Naive thymus-derived CD4-positive, alpha-beta T cell (primary cell): ENCODE data around the gene FOXO1. TPM values are rescaled to one million over a fixed set of nuclear protein-coding genes. Genes with fewer than 3 reads are reported as not detected.

Source experiments
- ATAC-seq: fragments of 150-1000 bp; cut with Tn5 transposase; 2 replicates; pipeline ENCODE4 v1.10.0; 2021; ENCODE audit warnings: mild to moderate bottlenecking, moderate library complexity
- CTCF ChIA-PET: fragments of 350-600 bp; sonication (Branson Sonifier 250); formaldehyde crosslinking; loops from one replicate; lab custom pipeline; 2021; ENCODE audit warnings: antibody characterized with exemption; lab: Charles Lee
- POLR2A ChIA-PET: fragments of 350-600 bp; sonication (Branson Sonifier 250); formaldehyde crosslinking; loops from one replicate; lab custom pipeline; 2021; ENCODE audit warnings: antibody characterized with exemption, inconsistent platforms; lab: Charles Lee
- DNase-seq, 9 donors: peaks; one replicate each; pipeline versions ENCODE4 v3.0.0 to v3.0.0-alpha.2; 2020 to 2022; ENCODE audit warnings: mixed read lengths in 1 of 9
- H3K27ac ChIP-seq: one replicate; pipeline ENCODE4 v1.7.0; 2013; ENCODE audit warnings: mild to moderate bottlenecking, low read depth, low read length, moderate library complexity
- H3K27me3 ChIP-seq, 2 donors: one replicate each; pipeline ENCODE4 v1.7.0; 2013; ENCODE audit warnings: low read length in 2 of 2, mild to moderate bottlenecking in 2 of 2, moderate library complexity in 2 of 2; ENCODE audit not compliant: control insufficient read depth in 2 of 2, insufficient read depth in 2 of 2
- H3K36me3 ChIP-seq, 3 experiments: 1 replicate in 2 of 3; 2 replicates in 1 of 3; pipeline ENCODE4 v1.7.0; 2013; ENCODE audit warnings: low read length in 3 of 3, mild to moderate bottlenecking in 3 of 3, moderate library complexity in 1 of 3; ENCODE audit not compliant: insufficient read depth in 3 of 3, control insufficient read depth in 2 of 3
- H3K4me1 ChIP-seq, 2 donors: one replicate each; pipeline ENCODE4 v1.7.0; 2013; ENCODE audit warnings: low read length in 2 of 2, mild to moderate bottlenecking in 2 of 2, moderate library complexity in 1 of 2; ENCODE audit not compliant: control insufficient read depth in 2 of 2, insufficient read depth in 2 of 2
- H3K4me3 ChIP-seq: 2 replicates; pipeline ENCODE4 v1.7.0; 2013; ENCODE audit warnings: mild to moderate bottlenecking, low read length
- H3K9me3 ChIP-seq, 3 experiments: 1 replicate in 2 of 3; 2 replicates in 1 of 3; pipeline ENCODE4 v1.7.0; 2013; ENCODE audit warnings: low read length in 3 of 3; ENCODE audit not compliant: control insufficient read depth in 2 of 3
- H3K27ac Mint-ChIP-seq, 9 donors: one replicate each; pipeline ENCODE4 v1.8.0; 2020 to 2022; ENCODE audit warnings: mixed read lengths in 9 of 9, mild to moderate bottlenecking in 8 of 9, moderate library complexity in 5 of 9, inconsistent platforms in 2 of 9
- H3K27me3 Mint-ChIP-seq, 5 donors: one replicate each; pipeline ENCODE4 v1.8.0; 2021 to 2022; ENCODE audit warnings: mixed read lengths in 5 of 5, mild to moderate bottlenecking in 1 of 5
- H3K36me3 Mint-ChIP-seq, 5 donors: one replicate each; pipeline ENCODE4 v1.8.0; 2020 to 2022; ENCODE audit warnings: mixed read lengths in 5 of 5, mild to moderate bottlenecking in 3 of 5, inconsistent platforms in 1 of 5
- H3K4me1 Mint-ChIP-seq, 7 donors: one replicate each; pipeline ENCODE4 v1.8.0; 2020 to 2022; ENCODE audit warnings: mixed read lengths in 7 of 7, mild to moderate bottlenecking in 3 of 7, inconsistent platforms in 1 of 7
- H3K4me3 Mint-ChIP-seq, 10 donors: one replicate each; pipeline ENCODE4 v1.8.0; 2020 to 2022; ENCODE audit warnings: mild to moderate bottlenecking in 10 of 10, mixed read lengths in 10 of 10, moderate library complexity in 6 of 10, inconsistent platforms in 2 of 10
- H3K9me3 Mint-ChIP-seq, 11 donors: one replicate each; pipeline ENCODE4 v1.8.0; 2020 to 2022; ENCODE audit warnings: mixed read lengths in 11 of 11, mild to moderate bottlenecking in 4 of 11, inconsistent platforms in 1 of 11, moderate library complexity in 1 of 11
- intact Hi-C, 2 donors: fragments of 100-400 bp; cut with micrococcal nuclease; formaldehyde crosslinking; loops; one replicate each; pipeline ENCODE4 v1.15.1; 2023
- polyA plus RNA-seq, 2 donors: library from polyadenylated mRNA; unstranded; fragments of 300-500 nt; fragmentation: Illumina TruSeq; gene quantifications; one replicate each; pipeline ENCODE4 v1.2.3, GENCODE V29; 2021
- total RNA-seq, 6 experiments: library from RNA in 5 of 6; stranded (reverse) in 5 of 6; gene quantifications; 1 replicate in 5 of 6; 2 replicates in 1 of 6; pipeline ENCODE4 v1.2.3 and lab custom pipeline; 2021 to 2026

Gene FOXO1
- total and polyA plus RNA-seq, 7 experiments from 2014 or later: 36.4 to 97.6 (median 72.5) TPM

DNA sequence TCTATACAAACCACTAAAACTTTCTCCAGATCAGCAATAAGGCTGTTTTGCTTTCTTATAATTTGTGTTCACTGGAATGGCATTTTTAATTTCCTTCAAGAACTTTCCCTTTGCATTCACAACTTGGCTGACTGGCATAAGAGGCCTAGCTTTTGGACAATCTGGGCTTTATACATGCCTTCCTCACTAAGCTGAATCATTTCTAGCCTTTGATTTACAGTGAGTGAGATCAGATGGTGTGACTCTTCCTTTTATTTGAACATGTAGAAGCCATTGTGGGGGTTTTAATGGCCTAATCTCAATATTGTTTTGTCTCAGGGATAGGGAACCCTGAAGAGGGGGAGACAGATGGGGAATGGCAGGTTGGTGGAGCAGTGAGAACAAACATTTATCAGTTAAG, 82.7 kb downstream of the FOXO1 start:
- no peak overlapping the region for H3K4me3 ChIP-seq
- ChIA-PET POLR2A (interaction anchor here (0.6 to 1.6 kb wide), 3 partner anchors 21 to 50 kb away, joined by 3 read pairs; no protein-coding TSS in a partner anchor), CTCF (no interaction called here)
- H3K4me1 Mint-ChIP-seq: peaks cover 56 to 95% (median 93%) of the 10 kb centered on the region in 7 donors
- H3K27me3 Mint-ChIP-seq: no peaks in the 10 kb centered on the region
- no peak overlapping the region for H3K27ac ChIP-seq
- ATAC-seq: no peak
- DNase-seq: no peak
- peak overlapping the region in 4 of 10 donors; percentile 5 to 67 (median 38) for H3K4me3 Mint-ChIP-seq
- H3K4me1 ChIP-seq: peaks cover 43 to 58% of the 10 kb centered on the region in 2 donors
- H3K9me3 ChIP-seq: no peaks in the 10 kb centered on the region
- peak overlapping the region in 7 of 9 donors; percentile 15 to 84 (median 65) for H3K27ac Mint-ChIP-seq
- H3K36me3 Mint-ChIP-seq: peaks cover 7 to 24% (median 18%) of the 10 kb centered on the region in 5 donors
- no peaks in the 10 kb centered on the region for H3K36me3 ChIP-seq
- no peaks in the 10 kb centered on the region for H3K27me3 ChIP-seq
- intact Hi-C loops: loop anchor here in 1 of 2 donors (1.0 to 10.0 kb wide), 3 partner anchors 9 to 809 kb away; no protein-coding TSS in a partner anchor
- H3K9me3 Mint-ChIP-seq: peaks cover 6 to 20% (median 10%) of the 10 kb centered on the region in 11 donors

DNA sequence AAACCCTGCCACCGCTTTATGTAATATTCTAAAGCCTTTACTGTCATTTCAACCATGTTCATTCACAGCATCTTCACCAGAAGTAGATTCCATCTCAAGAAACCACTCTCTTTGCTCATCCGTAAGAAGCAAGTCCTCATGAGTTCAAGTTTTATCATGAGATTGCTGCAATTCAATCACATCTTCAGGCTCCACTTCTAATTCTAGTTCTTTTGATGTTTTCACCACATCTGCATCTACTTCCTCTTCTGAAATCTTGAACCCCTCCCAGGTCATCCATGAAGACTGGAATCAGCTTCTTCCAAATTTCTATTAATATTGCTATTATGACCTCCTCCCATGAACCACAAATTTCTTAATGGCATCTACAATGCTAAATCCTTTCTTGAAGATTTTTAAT, 83.9 kb downstream of the FOXO1 start:
- ChIA-PET POLR2A (interaction anchor here (1.0 kb wide), 1 partner anchor 17 kb away, joined by 7 read pairs; no protein-coding TSS in a partner anchor), CTCF (no interaction called here)
- Histone ChIP-seq H3K4me3 (no peak overlapping the region), H3K9me3 (no peaks in the 10 kb centered on the region), H3K4me1 (peaks cover 40 to 58% of the 10 kb centered on the region in 2 donors), H3K27me3 (no peaks in the 10 kb centered on the region), H3K27ac (no peak overlapping the region), H3K36me3 (no peaks in the 10 kb centered on the region)
- H3K4me3 Mint-ChIP-seq: peak overlapping the region in 8 of 10 donors; percentile 23 to 73 (median 46)
- no peak for DNase-seq
- no peak for ATAC-seq
- H3K9me3 Mint-ChIP-seq: peaks cover 6 to 20% (median 10%) of the 10 kb centered on the region in 11 donors
- H3K27me3 Mint-ChIP-seq: no peaks in the 10 kb centered on the region
- peaks cover 59 to 95% (median 93%) of the 10 kb centered on the region in 7 donors for H3K4me1 Mint-ChIP-seq
- H3K27ac Mint-ChIP-seq: peak overlapping the region in 7 of 9 donors; percentile 20 to 69 (median 37)
- H3K36me3 Mint-ChIP-seq: peaks cover 7 to 26% (median 19%) of the 10 kb centered on the region in 5 donors
- intact Hi-C loops: loop anchor here in 1 of 2 donors (5.0 to 10.0 kb wide), 2 partner anchors 75 to 808 kb away; no protein-coding TSS in a partner anchor

DNA sequence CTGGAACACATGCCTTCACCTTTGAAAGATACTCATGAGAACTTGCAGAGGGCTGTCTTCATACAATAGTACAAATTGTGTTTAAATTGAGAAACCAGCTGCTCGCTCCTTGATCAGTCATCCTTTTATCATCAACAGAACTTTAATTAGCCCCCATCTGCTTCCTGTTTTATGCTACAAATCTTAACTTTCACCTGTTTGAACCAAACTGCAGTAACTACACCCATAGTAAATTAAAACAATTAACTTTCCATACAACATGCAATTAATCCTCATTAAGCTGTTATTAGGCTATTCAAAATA, 85.2 kb downstream of the FOXO1 start:
- intact Hi-C loops: loop anchor here in 1 of 2 donors (1.0 to 10.0 kb wide), 4 partner anchors 11 to 806 kb away; no protein-coding TSS in a partner anchor
- H3K4me1 Mint-ChIP-seq: peaks cover 59 to 95% (median 93%) of the 10 kb centered on the region in 7 donors
- Histone ChIP-seq H3K27ac (peak overlapping the region; percentile 8), H3K9me3 (no peaks in the 10 kb centered on the region), H3K27me3 (no peaks in the 10 kb centered on the region), H3K4me3 (no peak overlapping the region), H3K36me3 (no peaks in the 10 kb centered on the region), H3K4me1 (peaks cover 30 to 60% of the 10 kb centered on the region in 2 donors)
- peaks cover 7 to 26% (median 21%) of the 10 kb centered on the region in 5 donors for H3K36me3 Mint-ChIP-seq
- peaks cover 6 to 20% (median 10%) of the 10 kb centered on the region in 11 donors for H3K9me3 Mint-ChIP-seq
- DNase-seq: no peak
- POLR2A ChIA-PET: interaction anchor here (1.1 to 1.2 kb wide), 2 partner anchors 9 to 10 kb away, joined by 3 to 4 read pairs; no protein-coding TSS in a partner anchor
- H3K27me3 Mint-ChIP-seq: no peaks in the 10 kb centered on the region
- CTCF ChIA-PET: interaction anchor here (0.6 to 1.2 kb wide), 3 partner anchors 11 to 512 kb away, joined by 3 to 4 read pairs (median 4); no protein-coding TSS in a partner anchor
- peak; percentile 12 for ATAC-seq
- peak overlapping the region in 8 of 9 donors; percentile 2 to 91 (median 64) for H3K27ac Mint-ChIP-seq
- peak overlapping the region in 9 of 10 donors; percentile 39 to 73 (median 65) for H3K4me3 Mint-ChIP-seq

DNA sequence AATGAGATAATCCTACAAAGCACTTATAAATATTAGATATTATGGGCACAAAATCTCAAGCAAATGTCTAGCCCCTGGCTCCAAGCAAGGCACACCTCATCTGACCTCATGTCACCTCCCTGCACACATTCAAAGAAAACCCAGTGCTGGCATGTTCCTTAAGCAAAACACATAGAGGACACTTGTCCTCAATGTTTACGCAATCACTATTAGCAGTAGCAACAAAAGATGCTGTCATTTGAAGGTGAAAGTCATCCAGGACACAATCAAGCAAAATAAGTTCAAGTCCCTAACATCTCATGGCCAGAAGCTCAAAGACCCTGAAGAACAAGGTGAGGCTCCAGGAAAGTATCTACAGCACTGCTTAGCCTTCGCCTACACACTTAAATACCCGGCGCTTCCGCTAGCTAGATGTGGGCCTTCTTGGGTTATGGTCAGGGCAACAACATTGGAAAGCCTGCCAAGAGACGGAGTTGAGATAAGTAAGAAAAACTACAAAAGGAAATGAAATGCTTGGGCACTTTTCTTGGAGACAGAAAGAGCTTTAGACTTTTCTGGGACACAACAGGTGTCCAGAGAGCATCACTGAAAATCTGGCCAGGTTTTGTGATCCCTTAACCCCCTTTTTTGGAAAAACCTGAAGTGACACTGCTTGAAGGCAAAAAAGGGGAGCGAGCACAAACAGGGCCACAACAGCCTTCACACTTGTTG, 85.7 kb downstream of the FOXO1 start:
- no peak overlapping the region for H3K4me3 ChIP-seq
- peaks cover 7 to 24% (median 21%) of the 10 kb centered on the region in 5 donors for H3K36me3 Mint-ChIP-seq
- ChIA-PET CTCF (interaction anchor here (0.9 to 1.2 kb wide), 2 partner anchors 12 to 511 kb away, joined by 3 to 4 read pairs; no protein-coding TSS in a partner anchor), POLR2A (interaction anchor here (1.1 kb wide), 1 partner anchor 10 kb away, joined by 3 read pairs; no protein-coding TSS in a partner anchor)
- H3K27ac Mint-ChIP-seq: peak overlapping the region in 8 of 9 donors; percentile 38 to 91 (median 66)
- H3K36me3 ChIP-seq: no peaks in the 10 kb centered on the region
- no peak for DNase-seq
- peaks cover 25 to 65% of the 10 kb centered on the region in 2 donors for H3K4me1 ChIP-seq
- H3K9me3 Mint-ChIP-seq: peaks cover 6 to 20% (median 10%) of the 10 kb centered on the region in 11 donors
- H3K4me1 Mint-ChIP-seq: peaks cover 63 to 95% (median 93%) of the 10 kb centered on the region in 7 donors
- H3K27me3 ChIP-seq: no peaks in the 10 kb centered on the region
- H3K27me3 Mint-ChIP-seq: no peaks in the 10 kb centered on the region
- peak overlapping the region in 9 of 10 donors; percentile 0 to 74 (median 65) for H3K4me3 Mint-ChIP-seq
- H3K27ac ChIP-seq: peak overlapping the region; percentile 8
- H3K9me3 ChIP-seq: no peaks in the 10 kb centered on the region
- ATAC-seq: no peak
- intact Hi-C loops: loop anchor here in 1 of 2 donors (1.0 to 10.0 kb wide), 4 partner anchors 12 to 806 kb away; no protein-coding TSS in a partner anchor

DNA sequence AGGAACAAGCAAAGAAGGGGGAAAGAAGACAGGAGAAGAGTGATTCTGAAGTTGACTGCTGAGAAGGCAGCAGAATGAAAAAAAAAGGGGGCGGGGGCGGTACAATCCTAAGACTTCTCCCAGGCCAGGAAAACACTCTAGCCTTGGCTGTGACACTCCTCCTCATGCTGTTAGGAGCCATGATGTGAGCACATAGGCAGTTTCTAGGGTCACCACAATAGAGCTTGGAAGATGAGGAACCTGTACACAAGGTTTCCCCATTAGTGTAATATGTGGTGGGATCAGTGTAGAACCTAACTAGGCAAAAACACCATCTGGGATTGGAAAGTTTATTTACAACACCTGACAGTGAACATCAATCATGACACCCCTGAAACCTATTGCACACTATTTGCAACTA, 86.9 kb downstream of the FOXO1 start:
- H3K4me3 Mint-ChIP-seq: peak overlapping the region in 8 of 10 donors; percentile 17 to 73 (median 64)
- H3K9me3 ChIP-seq: no peaks in the 10 kb centered on the region
- no peaks in the 10 kb centered on the region for H3K27me3 Mint-ChIP-seq
- peaks cover 70 to 95% (median 94%) of the 10 kb centered on the region in 7 donors for H3K4me1 Mint-ChIP-seq
- intact Hi-C loops: loop anchor here in 1 of 2 donors (1.0 kb wide), 2 partner anchors 8 to 10 kb away; no protein-coding TSS in a partner anchor
- ChIA-PET POLR2A (interaction anchor here (0.8 kb wide), 1 partner anchor 18 kb away, joined by 4 read pairs; no protein-coding TSS in a partner anchor), CTCF (interaction anchor here (1.2 kb wide), 1 partner anchor 103 kb away, joined by 3 read pairs; no protein-coding TSS in a partner anchor)
- peak overlapping the region; percentile 2 for H3K27ac ChIP-seq
- peaks cover 7 to 21% (median 19%) of the 10 kb centered on the region in 5 donors for H3K36me3 Mint-ChIP-seq
- peaks cover 6 to 16% (median 9%) of the 10 kb centered on the region in 11 donors for H3K9me3 Mint-ChIP-seq
- H3K27ac Mint-ChIP-seq: peak overlapping the region in 8 of 9 donors; percentile 20 to 86 (median 70)
- peaks cover 33 to 71% of the 10 kb centered on the region in 2 donors for H3K4me1 ChIP-seq
- H3K27me3 ChIP-seq: no peaks in the 10 kb centered on the region
- no peaks in the 10 kb centered on the region for H3K36me3 ChIP-seq
- ATAC-seq (no peak), DNase-seq (no peak)
- no peak overlapping the region for H3K4me3 ChIP-seq

DNA sequence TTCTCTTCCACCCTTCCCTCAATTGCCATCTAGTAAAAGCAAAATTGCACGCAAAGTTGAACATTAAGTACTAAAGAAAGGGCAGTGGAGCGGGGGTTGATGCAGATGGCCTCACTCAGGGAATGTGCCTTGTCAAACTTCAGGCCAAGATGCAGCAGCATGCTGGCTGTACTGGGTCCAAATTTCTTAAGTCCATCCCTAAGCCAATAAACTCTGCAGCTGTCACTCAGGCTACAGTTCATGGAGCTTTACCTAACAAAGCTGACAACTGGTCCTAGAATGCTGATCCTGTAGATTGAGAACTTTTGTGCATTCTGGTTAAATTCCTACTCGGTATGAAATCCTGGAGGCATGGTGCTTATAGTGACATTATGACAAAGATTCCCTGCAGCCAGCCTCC, 88.4 kb downstream of the FOXO1 start:
- DNase-seq: no peak
- Histone ChIP-seq H3K4me1 (peaks cover 46 to 84% of the 10 kb centered on the region in 2 donors), H3K4me3 (no peak overlapping the region), H3K36me3 (no peaks in the 10 kb centered on the region), H3K27me3 (no peaks in the 10 kb centered on the region), H3K9me3 (no peaks in the 10 kb centered on the region), H3K27ac (peak overlapping the region; percentile 5)
- intact Hi-C loops: no loop called here
- peaks cover 0 to 11% (median 10%) of the 10 kb centered on the region in 5 donors for H3K36me3 Mint-ChIP-seq
- peaks cover 0 to 6% (median 1%) of the 10 kb centered on the region in 11 donors for H3K9me3 Mint-ChIP-seq
- H3K4me3 Mint-ChIP-seq: peak overlapping the region in 8 of 10 donors; percentile 35 to 73 (median 64)
- ATAC-seq: no peak
- ChIA-PET CTCF (no interaction called here), POLR2A (interaction anchor here (1.5 to 1.8 kb wide), 2 partner anchors 87 to 88 kb away, joined by 3 to 9 read pairs; no protein-coding TSS in a partner anchor)
- peak overlapping the region in 8 of 9 donors; percentile 20 to 86 (median 71) for H3K27ac Mint-ChIP-seq
- H3K4me1 Mint-ChIP-seq: peaks cover 71 to 100% (median 99%) of the 10 kb centered on the region in 7 donors
- no peaks in the 10 kb centered on the region for H3K27me3 Mint-ChIP-seq
